ENCODE results near the gene TARDBP.
A peak's percentile ranks its signal among the peaks of the same experiment; 100 is the strongest.
"Not testable (repeated sequence)": the region's sequence is repeated elsewhere in the genome, so short reads cannot be mapped to it uniquely, and the experiment has no call there.

The TARDBP gene

GRCh38 chr1:11058595-11059154 lies 46.2 kb downstream of the TARDBP start:
- peak overlapping the region; percentile 96 to 97 for H3K4me3 Mint-ChIP-seq
- DNase-seq (no peak), ATAC-seq (no peak)
- H3K9me3 Mint-ChIP-seq, result no peaks in the 10 kb centered on the region
- peak overlapping the region; percentile 97 for H3K27ac Mint-ChIP-seq
- peaks cover 73% of the 10 kb centered on the region for H3K4me1 Mint-ChIP-seq
- H3K27me3 Mint-ChIP-seq, result no peaks in the 10 kb centered on the region

- H3K27ac Mint-ChIP-seq, result peak overlapping the region; percentile 97
- peak overlapping the region; percentile 96 to 97 for H3K4me3 Mint-ChIP-seq
- peaks cover 71% of the 10 kb centered on the region for H3K4me1 Mint-ChIP-seq
- no peaks in the 10 kb centered on the region for H3K9me3 Mint-ChIP-seq
- ATAC-seq (peak; percentile 38), DNase-seq (peak in 1 of 2 donors; percentile 48)
- H3K27me3 Mint-ChIP-seq, result no peaks in the 10 kb centered on the region
These were observed 46.9 kb downstream of the TARDBP start for GRCh38 chr1:11059155-11059967.

GRCh38 chr1:11059968-11060830 lies 47.7 kb downstream of the TARDBP start, which contains the start of gene SRM:
Gene SRM (minus strand): TSS chr1:11060018. CDS start chr1:11059943, 75 bp downstream.
- H3K27me3 Mint-ChIP-seq, result no peaks in the 10 kb centered on the region
- peak within 1 kb of the TSS; percentile 97 for H3K27ac Mint-ChIP-seq

DNA sequence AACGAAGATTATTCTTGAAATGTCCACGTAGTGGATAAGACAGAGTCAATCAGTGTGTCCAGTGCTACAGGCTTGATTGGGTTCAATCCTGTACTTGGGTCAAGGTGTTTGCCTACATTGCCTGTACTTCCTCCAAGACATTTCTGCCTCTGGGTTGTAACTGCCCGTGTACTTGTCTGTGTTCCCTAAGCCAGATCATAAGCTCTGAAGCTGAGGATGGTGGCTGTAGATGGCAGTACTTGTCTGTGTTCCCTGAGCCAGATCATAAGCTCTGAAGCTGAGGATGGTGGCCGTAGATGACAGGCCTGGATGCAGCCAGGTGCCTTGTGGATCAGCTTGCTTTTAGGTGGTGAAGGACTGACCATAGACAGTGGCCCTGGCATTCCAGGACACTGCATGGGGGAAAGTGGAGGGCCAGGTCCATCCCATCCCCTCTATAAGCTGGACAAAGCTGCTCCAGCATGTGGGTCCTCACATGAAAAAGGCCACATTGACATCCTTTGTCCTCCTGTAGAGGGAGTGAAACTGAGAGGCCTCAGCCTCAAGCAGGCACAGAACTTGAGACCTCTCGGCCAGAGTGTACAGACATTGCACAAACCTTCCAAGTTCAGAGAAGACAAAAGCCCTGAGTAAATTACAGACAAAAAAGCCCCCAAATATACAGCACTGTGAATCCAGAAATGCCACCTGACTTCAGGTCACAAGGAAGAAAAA lies 49.4 kb downstream of the TARDBP start:
- H3K9me3 Mint-ChIP-seq, result no peaks in the 10 kb centered on the region
- peaks cover 61% of the 10 kb centered on the region for H3K4me1 Mint-ChIP-seq
- ATAC-seq (no peak), DNase-seq (no peak)
- peak overlapping the region; percentile 46 to 80 for H3K27ac Mint-ChIP-seq
- no peaks in the 10 kb centered on the region for H3K27me3 Mint-ChIP-seq
- H3K4me3 Mint-ChIP-seq, result peak overlapping the region; percentile 53 to 94

More at GRCh38 chr1:11059968-11060830, 47.7 kb downstream of the TARDBP start, which contains the start of gene SRM:
- Mint-ChIP-seq H3K9me3 (no peaks in the 10 kb centered on the region), H3K4me3 (peak within 1 kb of the TSS; percentile 96 to 97), H3K4me1 (peaks cover 70% of the 10 kb centered on the region)
- DNase-seq (peak; percentile 92 to 93), ATAC-seq (peak; percentile 92)

GRCh38 chr1:11062965-11063401 lies 50.5 kb downstream of the TARDBP start:
- Mint-ChIP-seq H3K4me1 (peaks cover 49% of the 10 kb centered on the region), H3K27me3 (no peaks in the 10 kb centered on the region), H3K4me3 (peak overlapping the region; percentile 53 to 58), H3K27ac (peak overlapping the region; percentile 43 to 71), H3K9me3 (no peaks in the 10 kb centered on the region)
- peak; percentile 56 for ATAC-seq
- DNase-seq, result peak; percentile 58 to 77

GRCh38 chr1:11063937-11064537 lies 51.6 kb downstream of the TARDBP start:
- H3K9me3 Mint-ChIP-seq, DNase-seq, H3K4me3 Mint-ChIP-seq, H3K27ac Mint-ChIP-seq, ATAC-seq, H3K27me3 Mint-ChIP-seq: not testable (repeated sequence)
- H3K4me1 Mint-ChIP-seq, result peaks cover 48% of the 10 kb centered on the region

- H3K27me3 Mint-ChIP-seq, result no peaks in the 10 kb centered on the region
- no peak overlapping the region for H3K4me3 Mint-ChIP-seq
- ATAC-seq, result no peak
- H3K9me3 Mint-ChIP-seq, result no peaks in the 10 kb centered on the region
- no peak overlapping the region for H3K27ac Mint-ChIP-seq
- H3K4me1 Mint-ChIP-seq, result peaks cover 54% of the 10 kb centered on the region
- no peak for DNase-seq
These were observed 52.5 kb downstream of the TARDBP start for GRCh38 chr1:11064942-11065341.

- H3K4me3 Mint-ChIP-seq, result no peak overlapping the region
- H3K4me1 Mint-ChIP-seq, result peaks cover 60% of the 10 kb centered on the region
- H3K27ac Mint-ChIP-seq, result no peak overlapping the region
- no peaks in the 10 kb centered on the region for H3K27me3 Mint-ChIP-seq
- H3K9me3 Mint-ChIP-seq, result no peaks in the 10 kb centered on the region
- no peak for DNase-seq
- ATAC-seq, result no peak
These were observed 53.3 kb downstream of the TARDBP start for GRCh38 chr1:11065796-11066195.

GRCh38 chr1:11067716-11068599 lies 55.5 kb downstream of the TARDBP start:
- no peak for ATAC-seq
- Mint-ChIP-seq H3K27ac (peak overlapping the region in 1 of 2 donors; percentile 87), H3K4me3 (no peak overlapping the region), H3K4me1 (peaks cover 50% of the 10 kb centered on the region), H3K9me3 (no peaks in the 10 kb centered on the region), H3K27me3 (no peaks in the 10 kb centered on the region)
- no peak for DNase-seq

DNA sequence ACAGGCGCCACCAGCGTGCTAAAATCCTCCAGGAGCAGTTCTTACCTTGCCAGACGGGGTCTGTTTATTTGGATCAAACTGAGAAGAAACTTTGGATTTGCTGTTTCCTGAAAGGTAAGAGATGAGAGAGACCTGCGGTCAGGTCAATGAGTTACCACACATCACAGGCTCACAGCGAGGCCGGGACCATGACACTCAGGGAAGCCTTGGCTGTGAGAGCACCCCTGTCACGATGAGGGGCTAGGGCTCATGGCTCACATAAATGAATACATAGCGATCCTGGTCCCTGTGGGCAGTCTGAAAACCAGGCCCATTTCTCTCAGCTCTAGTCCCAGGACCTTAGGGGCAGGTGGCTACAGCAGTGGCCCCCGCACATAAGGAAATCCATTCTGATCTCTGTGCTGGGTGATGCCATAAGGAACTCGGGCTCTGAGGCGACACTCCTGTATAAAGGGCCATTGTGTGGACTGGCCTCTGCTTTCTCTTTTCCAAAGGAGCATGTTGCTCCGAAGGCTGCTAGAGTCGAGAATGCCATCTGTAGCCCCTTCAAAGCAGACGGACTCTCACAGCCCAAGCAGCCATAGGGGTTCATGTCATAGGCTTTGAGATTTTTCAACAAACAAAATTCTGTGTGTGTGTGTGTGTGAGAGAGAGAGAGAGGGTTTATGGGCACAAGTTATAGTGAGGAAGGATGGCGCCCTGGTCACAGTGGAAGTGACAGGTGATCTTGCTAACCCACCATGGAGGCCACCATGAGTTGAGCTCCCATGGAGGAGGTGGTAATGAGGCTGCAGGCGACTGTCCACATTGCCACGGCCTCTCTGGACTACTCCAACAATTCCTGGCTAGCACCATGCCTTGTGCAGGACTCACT lies 56.4 kb downstream of the TARDBP start:
- ATAC-seq, result no peak
- DNase-seq, result no peak
- peak overlapping the region; percentile 86 to 87 for H3K27ac Mint-ChIP-seq

DNA sequence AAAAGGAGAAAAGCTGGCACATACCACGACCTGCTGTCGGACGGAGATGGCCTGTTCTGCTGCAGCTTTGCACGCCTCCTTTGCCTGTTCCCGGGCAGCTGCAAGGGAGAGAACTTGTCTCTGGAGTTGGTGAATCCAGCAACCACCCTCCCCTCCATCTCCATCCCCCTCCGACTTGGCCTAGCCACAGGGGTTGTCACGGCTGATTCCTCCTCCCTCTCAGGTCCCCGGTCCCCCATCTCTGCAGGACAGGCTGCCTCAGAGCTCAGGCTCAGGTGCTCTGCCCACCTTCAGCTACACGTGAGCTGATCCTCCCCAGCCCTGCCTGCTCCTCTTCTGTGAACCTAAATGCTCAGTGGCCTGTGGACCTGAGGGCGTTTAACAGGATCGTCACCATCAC lies 58.4 kb downstream of the TARDBP start:
- Mint-ChIP-seq H3K9me3 (no peaks in the 10 kb centered on the region), H3K4me3 (no peak overlapping the region), H3K4me1 (peaks cover 38% of the 10 kb centered on the region), H3K27ac (peak overlapping the region in 1 of 2 donors; percentile 44), H3K27me3 (no peaks in the 10 kb centered on the region)
- ATAC-seq (no peak), DNase-seq (no peak)

More for the DNA sequence above, 56.4 kb downstream of the TARDBP start:
- no peaks in the 10 kb centered on the region for H3K9me3 Mint-ChIP-seq
- peaks cover 41% of the 10 kb centered on the region for H3K4me1 Mint-ChIP-seq
- no peaks in the 10 kb centered on the region for H3K27me3 Mint-ChIP-seq
- no peak overlapping the region for H3K4me3 Mint-ChIP-seq

DNA sequence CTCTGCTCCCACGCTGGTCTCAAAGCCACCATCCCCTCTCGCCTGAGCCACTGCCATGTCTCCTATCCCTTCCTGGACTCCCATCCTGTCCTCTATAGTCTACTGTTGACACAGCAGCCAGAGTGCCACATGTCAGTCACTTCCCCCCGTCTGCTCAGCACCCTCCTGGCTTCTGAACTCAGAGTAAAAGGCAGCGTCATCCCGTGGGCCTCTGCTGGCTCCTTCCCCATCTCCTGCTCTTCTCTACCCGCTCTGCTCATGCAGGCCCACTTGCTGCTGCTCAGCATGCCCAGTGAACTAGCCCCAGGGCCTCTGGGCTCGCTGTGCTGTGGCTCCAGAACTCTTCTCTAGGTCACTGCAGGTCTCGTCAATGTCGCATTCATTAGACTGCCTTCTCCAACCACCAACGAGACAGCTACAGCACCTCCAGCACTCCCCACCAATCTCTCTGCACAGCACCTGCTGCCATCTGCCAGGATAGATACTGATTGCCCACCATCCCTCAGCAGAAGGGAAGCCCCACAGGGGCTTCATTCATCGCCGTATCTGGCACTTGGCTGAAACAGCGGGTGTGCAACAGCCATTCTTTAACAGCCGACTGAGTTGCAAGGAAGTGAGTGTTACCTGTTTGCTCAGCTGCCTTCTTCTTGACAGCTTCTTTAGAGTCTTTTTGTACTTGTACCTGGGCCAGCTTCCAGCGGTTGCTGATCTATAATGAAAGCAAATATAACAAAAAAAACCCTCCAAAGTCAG lies 59.2 kb downstream of the TARDBP start:
- H3K4me1 Mint-ChIP-seq, result peaks cover 38% of the 10 kb centered on the region
- H3K27ac Mint-ChIP-seq, result peak overlapping the region; percentile 44 to 61
- ATAC-seq (no peak), DNase-seq (no peak)
- H3K27me3 Mint-ChIP-seq, result no peaks in the 10 kb centered on the region
- H3K4me3 Mint-ChIP-seq, result no peak overlapping the region
- H3K9me3 Mint-ChIP-seq, result no peaks in the 10 kb centered on the region
